LNCAP (cell line): ENCODE results near the gene NBPF8.
"Not testable (repeated sequence)": the region's sequence is repeated elsewhere in the genome, so short reads cannot be mapped to it uniquely, and the experiment has no call there.

Source experiments
- CTCF ChIP-seq: fragments of 450-650 bp; IDR thresholded peaks from 2 replicates; pipeline ENCODE4 v1.5.1; 2017; ENCODE audit warnings: mild to moderate bottlenecking

Gene NBPF8

DNA sequence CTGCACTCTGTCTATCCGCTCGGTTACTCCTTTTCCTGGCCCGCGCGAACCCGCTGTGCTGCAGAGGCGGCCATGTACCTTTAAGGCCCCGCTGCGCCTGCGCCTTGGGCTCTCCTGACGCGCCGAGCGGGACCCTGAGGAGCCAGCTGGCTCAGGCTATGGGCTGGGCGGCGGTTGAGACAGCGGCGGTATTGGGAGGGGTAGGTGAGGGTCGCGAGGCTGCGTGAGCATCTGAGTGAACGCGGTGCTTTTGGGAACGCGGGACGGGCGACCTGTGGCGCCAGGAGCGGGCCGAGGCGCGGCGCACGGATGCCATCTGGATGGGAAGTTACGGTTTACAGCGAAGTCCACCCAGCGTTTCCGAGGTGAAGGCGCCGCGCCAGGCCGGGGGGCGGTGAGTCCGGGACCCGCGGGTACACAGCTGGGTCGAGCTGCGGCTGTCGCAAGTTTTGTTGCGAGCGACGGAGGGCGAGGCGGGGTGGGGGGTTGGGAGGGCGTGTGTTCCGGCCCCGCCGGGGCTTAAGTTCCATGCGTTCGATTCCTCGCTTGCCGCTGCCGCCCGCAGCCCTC is at the start of gene NBPF8:
NBPF8 (plus strand) TSS at position 125 of the 570 bp plus-strand sequence. CDS start 21,488 bp downstream, outside the sequence.
- TF ChIP-seq CTCF = not testable (repeated sequence)
